WTC11 (cell line): ENCODE data around the gene TBX2.

Source experiments
- CREM ChIP-seq: sonication (generic); formaldehyde crosslinking; IDR thresholded peaks from 2 replicates; pipeline ENCODE4 v1.8.1; 2022; ENCODE audit warnings: mild to moderate bottlenecking, missing genetic modification reagents, moderate library complexity
- ESRRA ChIP-seq: sonication (generic); formaldehyde crosslinking; IDR thresholded peaks from 2 replicates; pipeline ENCODE4 v1.8.1; 2022; ENCODE audit warnings: mild to moderate bottlenecking, missing genetic modification reagents, borderline replicate concordance
- IRF2 ChIP-seq: sonication (generic); formaldehyde crosslinking; IDR thresholded peaks from 2 replicates; pipeline ENCODE4 v1.8.0; 2022; ENCODE audit warnings: low read depth, missing genetic modification reagents, borderline replicate concordance
- NR1H2 ChIP-seq: sonication (generic); formaldehyde crosslinking; IDR thresholded peaks from 2 replicates; pipeline ENCODE4 v1.9.0; 2021; ENCODE audit warnings: mild to moderate bottlenecking, moderate library complexity, missing genetic modification reagents
- TEAD4 ChIP-seq: sonication (generic); formaldehyde crosslinking; IDR thresholded peaks from 2 replicates; pipeline ENCODE4 v1.8.0; 2022; ENCODE audit warnings: mild to moderate bottlenecking, missing genetic modification reagents
- ZNF416 ChIP-seq: fragments of 250-450 bp; sonication (Bioruptor Pico); IDR thresholded peaks from 2 replicates; pipeline ENCODE4 v1.9.0; 2021; ENCODE audit warnings: mild to moderate bottlenecking, inconsistent platforms

DNA sequence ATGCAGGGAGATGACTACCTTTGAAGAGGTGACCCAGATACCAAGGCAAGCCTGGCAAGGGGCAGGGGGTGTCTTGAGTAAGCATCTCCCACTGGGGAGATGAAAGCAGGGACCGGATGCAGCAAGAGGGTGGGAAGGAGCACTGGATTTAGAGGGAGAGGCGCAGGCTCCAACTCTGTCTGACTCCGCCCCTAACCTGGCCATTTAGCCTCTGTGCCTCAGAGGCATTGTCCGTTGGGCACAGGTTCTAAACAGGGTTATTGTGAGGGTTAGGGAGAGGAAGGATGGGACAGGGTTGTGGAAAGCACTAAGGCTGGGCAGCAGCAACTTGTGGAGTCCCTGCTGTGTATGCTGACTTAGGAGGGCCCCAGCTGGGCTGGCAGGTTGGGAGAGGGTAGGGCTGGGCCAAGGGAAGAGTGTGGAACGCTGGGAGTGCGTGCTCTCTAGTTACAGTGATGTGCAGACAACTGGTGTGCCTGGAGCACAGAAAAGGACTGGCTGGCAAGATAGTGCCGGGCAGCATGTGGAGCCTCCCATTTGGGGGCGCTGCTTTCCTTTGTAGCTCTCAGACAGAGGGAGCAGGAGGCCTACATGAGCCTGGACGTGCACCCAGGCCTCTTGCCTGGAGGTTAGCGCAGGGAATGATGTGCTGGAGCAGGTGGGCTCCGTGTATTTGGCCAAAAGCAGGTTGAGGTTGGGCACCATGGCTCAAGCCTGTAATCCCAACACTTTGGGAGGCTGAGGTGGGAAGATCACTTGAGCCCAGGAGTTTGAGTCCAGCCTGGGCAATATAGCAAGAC is 26.2 kb downstream of the TBX2 start:
- no peak for TF ChIP-seq TEAD4 (CRISPR knock-in tag)
- no peak for TF ChIP-seq ESRRA
- TF ChIP-seq NR1H2 (CRISPR knock-in tag) = no peak
- no peak for TF ChIP-seq CREM (CRISPR knock-in tag)
- TF ChIP-seq ZNF416 (CRISPR knock-in tag) = no peak
- no peak for TF ChIP-seq IRF2 (CRISPR knock-in tag)
